ENCODE data around the gene PPP1R11. TPM values are rescaled to one million over a fixed set of nuclear protein-coding genes. Genes with fewer than 3 reads are reported as not detected.
A peak's percentile ranks its signal among the peaks of the same experiment; 100 is the strongest.

PPP1R11 gene
- total RNA-seq, 1 donor from 2014 or later: 19.6 TPM

DNA sequence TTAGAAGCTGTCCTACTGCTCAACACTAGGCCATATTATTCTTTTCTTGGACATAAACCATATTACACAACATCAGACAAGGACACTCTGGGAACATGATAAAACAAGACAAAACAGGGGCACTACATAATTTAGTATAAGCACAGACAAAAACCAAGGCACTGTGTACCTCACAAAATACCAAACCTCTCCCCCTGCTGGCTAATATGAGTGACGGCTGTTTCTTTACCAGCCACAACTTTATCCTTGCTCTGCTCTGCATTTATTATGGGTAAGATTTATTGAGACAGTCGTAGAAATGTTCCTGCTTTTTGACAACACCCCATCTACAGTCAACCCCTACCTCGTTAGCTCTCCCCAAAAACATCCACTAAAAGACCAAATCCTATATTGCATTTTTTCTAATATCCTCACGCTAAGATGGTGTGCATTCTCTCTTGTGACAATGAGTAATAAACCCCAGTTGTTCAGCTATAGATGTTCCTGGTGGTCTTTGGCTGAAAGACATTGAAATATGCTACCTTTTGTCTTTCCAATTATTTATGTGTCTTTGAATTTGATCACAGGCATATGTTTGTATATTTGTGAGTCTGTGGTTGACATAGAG, 29.7 kb upstream of the PPP1R11 start:
- H3K36me3 ChIP-seq: no peaks in the 10 kb centered on the region
- H3K27ac ChIP-seq: no peak overlapping the region
- H3K9me3 ChIP-seq: no peaks in the 10 kb centered on the region
- no peaks in the 10 kb centered on the region for H3K4me1 ChIP-seq
- no peak overlapping the region for H3K4me3 ChIP-seq
- DNase-seq (ENCODE audit: extremely low spot score in 2 of 2): no peak
- no peak for TF ChIP-seq POLR2AphosphoS5 (IDR thresholded peaks at IDR 0.05; ENCODE audit: insufficient read depth in 1 of 2, low read depth in 1 of 2)
- TF ChIP-seq, protein P1, sequence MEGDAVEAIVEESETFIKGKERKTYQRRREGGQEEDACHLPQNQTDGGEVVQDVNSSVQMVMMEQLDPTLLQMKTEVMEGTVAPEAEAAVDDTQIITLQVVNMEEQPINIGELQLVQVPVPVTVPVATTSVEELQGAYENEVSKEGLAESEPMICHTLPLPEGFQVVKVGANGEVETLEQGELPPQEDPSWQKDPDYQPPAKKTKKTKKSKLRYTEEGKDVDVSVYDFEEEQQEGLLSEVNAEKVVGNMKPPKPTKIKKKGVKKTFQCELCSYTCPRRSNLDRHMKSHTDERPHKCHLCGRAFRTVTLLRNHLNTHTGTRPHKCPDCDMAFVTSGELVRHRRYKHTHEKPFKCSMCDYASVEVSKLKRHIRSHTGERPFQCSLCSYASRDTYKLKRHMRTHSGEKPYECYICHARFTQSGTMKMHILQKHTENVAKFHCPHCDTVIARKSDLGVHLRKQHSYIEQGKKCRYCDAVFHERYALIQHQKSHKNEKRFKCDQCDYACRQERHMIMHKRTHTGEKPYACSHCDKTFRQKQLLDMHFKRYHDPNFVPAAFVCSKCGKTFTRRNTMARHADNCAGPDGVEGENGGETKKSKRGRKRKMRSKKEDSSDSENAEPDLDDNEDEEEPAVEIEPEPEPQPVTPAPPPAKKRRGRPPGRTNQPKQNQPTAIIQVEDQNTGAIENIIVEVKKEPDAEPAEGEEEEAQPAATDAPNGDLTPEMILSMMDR (IDR thresholded peaks at IDR 0.05): peak in 1 of 3 experiments; percentile 11
- H3K27me3 ChIP-seq: no peaks in the 10 kb centered on the region
- intact Hi-C loops (cut with DNase I): no loop called here

DNA sequence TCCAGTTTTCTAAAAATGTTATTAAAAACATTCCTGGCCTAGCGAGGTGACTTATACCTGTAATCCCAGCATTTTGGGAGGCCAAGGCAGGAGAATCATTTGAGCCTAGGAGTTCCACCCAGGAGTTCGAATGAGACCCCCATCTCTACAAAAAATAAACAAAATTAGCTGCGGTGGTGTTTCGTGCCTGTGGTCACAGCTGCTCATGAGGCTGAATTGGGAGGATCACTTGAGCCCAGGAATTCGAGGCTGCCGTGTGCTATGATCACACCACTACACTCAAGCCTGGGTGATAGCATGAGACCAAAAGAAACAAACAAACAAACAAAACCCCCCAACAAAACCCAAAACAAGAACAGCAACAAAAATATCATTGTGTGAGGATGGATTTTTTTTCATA, 25.8 kb upstream of the PPP1R11 start:
- no peak for DNase-seq (ENCODE audit: extremely low spot score in 2 of 2)
- intact Hi-C loops (cut with DNase I): no loop called here
- no peaks in the 10 kb centered on the region for H3K27me3 ChIP-seq
- H3K27ac ChIP-seq: no peak overlapping the region
- H3K4me3 ChIP-seq: no peak overlapping the region
- TF ChIP-seq, protein P1 (IDR thresholded peaks at IDR 0.05): no peak
- no peak for TF ChIP-seq POLR2AphosphoS5 (IDR thresholded peaks at IDR 0.05; ENCODE audit: insufficient read depth in 1 of 2, low read depth in 1 of 2)
- no peaks in the 10 kb centered on the region for H3K4me1 ChIP-seq
- H3K36me3 ChIP-seq: no peaks in the 10 kb centered on the region
- no peaks in the 10 kb centered on the region for H3K9me3 ChIP-seq

DNA sequence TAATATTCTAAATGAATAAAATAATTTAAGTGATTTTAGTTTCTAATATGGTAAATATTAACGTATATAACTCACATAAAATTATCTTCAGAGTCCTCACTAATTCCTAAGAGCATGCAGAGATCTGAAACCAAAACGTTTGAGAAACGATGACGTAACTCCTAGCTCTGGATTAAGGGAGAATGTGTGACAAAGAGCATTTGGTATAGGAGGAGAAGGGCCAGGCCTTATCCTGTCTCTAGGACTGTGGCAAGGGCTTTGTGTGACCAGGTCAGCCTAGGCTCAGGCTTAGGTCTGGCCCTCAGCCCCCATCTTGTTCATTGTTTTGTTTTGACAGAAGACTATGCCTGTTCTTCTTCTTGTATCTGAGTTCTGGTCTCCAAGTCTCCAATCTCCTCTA, 25.2 kb upstream of the PPP1R11 start:
- Histone ChIP-seq H3K4me3 (no peak overlapping the region), H3K27ac (no peak overlapping the region), H3K27me3 (no peaks in the 10 kb centered on the region), H3K36me3 (no peaks in the 10 kb centered on the region), H3K4me1 (no peaks in the 10 kb centered on the region), H3K9me3 (no peaks in the 10 kb centered on the region)
- intact Hi-C loops (cut with DNase I): no loop called here
- TF ChIP-seq POLR2AphosphoS5 (IDR thresholded peaks at IDR 0.05; ENCODE audit: insufficient read depth in 1 of 2, low read depth in 1 of 2) (no peak), POLR2A (IDR thresholded peaks at IDR 0.05) (no peak)
- TF ChIP-seq, protein P1 (IDR thresholded peaks at IDR 0.05): no peak
- no peak for DNase-seq (ENCODE audit: extremely low spot score in 2 of 2)

DNA sequence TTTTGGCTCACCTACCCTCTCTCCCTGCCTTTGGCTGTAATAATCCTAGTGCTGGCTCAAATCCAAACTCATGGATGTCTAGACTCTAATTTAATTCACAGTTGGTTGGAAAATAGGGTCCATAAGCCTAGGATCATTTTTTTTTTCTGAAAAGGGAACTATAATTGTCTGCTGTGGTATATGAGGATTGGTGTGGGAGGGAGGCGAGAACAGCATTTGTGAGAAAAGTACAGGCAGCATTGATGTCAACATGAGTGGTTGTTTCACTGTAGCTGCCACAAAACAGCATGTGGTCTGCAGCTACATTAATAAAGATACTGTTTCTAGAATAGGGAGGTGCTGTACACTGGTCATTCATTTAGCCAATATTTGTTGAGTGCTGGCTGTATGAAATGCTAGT, 24.5 kb upstream of the PPP1R11 start:
- intact Hi-C loops (cut with DNase I): no loop called here
- TF ChIP-seq POLR2AphosphoS5 (IDR thresholded peaks at IDR 0.05; ENCODE audit: insufficient read depth in 1 of 2, low read depth in 1 of 2) (no peak), POLR2A (IDR thresholded peaks at IDR 0.05) (no peak)
- TF ChIP-seq, protein P1 (IDR thresholded peaks at IDR 0.05): no peak

DNA sequence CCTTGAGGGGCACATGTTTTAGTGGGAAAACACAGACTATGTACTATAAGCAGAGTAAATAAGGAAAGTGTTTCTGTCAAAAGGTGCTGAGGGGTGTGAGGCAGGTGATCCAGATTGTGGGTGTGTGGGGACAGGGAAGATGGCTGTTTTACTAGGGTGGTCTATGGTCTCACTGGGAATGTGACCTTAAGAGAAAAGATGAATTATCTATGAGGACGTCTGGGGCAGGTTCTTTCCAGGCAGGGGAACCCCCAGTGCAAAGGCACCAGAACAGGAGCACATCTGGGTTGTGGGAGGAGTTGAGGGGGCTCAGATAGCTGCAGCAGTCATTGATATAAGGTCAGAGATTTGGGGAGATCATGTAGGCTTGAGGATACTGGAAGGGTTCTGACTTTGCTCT, 24.1 kb upstream of the PPP1R11 start:
- no peaks in the 10 kb centered on the region for H3K27me3 ChIP-seq
- no peaks in the 10 kb centered on the region for H3K36me3 ChIP-seq
- no peak for DNase-seq (ENCODE audit: extremely low spot score in 2 of 2)
- TF ChIP-seq, protein P1 (IDR thresholded peaks at IDR 0.05): no peak
- TF ChIP-seq POLR2AphosphoS5 (IDR thresholded peaks at IDR 0.05; ENCODE audit: insufficient read depth in 1 of 2, low read depth in 1 of 2) (no peak), POLR2A (IDR thresholded peaks at IDR 0.05) (no peak)
- H3K9me3 ChIP-seq: no peaks in the 10 kb centered on the region
- intact Hi-C loops (cut with DNase I): no loop called here
- H3K27ac ChIP-seq: no peak overlapping the region
- H3K4me1 ChIP-seq: no peaks in the 10 kb centered on the region
- no peak overlapping the region for H3K4me3 ChIP-seq

More for the DNA sequence above, 24.5 kb upstream of the PPP1R11 start:
- Histone ChIP-seq H3K27me3 (no peaks in the 10 kb centered on the region), H3K4me1 (no peaks in the 10 kb centered on the region), H3K36me3 (no peaks in the 10 kb centered on the region), H3K27ac (no peak overlapping the region), H3K9me3 (no peaks in the 10 kb centered on the region), H3K4me3 (no peak overlapping the region)
- DNase-seq (ENCODE audit: extremely low spot score in 2 of 2): no peak

All from vagina (tissue), 2 donors.